Peyer's patch (tissue), 4 donors: ENCODE results near the gene PDE4D.

ENCODE experiments used
- POLR2A ChIP-seq, 2 donors: fragments of 450-650 bp; IDR thresholded peaks; one replicate each; pipeline ENCODE4 v1.5.1; 2017; ENCODE audit warnings: antibody characterized with exemption in 2 of 2, mild to moderate bottlenecking in 2 of 2, moderate library complexity in 2 of 2
- TF ChIP-seq, protein P1 (sequence below), 6 experiments: fragments of 450-650 bp in 4 of 6; fragments of 200-600 bp in 2 of 6; sonication (generic) in 1 of 6; IDR thresholded peaks; one replicate each; pipeline ENCODE4 v1.5.1; 2017 to 2019; ENCODE audit warnings: antibody characterized with exemption in 6 of 6, mild to moderate bottlenecking in 3 of 6, moderate library complexity in 1 of 6

DNA sequence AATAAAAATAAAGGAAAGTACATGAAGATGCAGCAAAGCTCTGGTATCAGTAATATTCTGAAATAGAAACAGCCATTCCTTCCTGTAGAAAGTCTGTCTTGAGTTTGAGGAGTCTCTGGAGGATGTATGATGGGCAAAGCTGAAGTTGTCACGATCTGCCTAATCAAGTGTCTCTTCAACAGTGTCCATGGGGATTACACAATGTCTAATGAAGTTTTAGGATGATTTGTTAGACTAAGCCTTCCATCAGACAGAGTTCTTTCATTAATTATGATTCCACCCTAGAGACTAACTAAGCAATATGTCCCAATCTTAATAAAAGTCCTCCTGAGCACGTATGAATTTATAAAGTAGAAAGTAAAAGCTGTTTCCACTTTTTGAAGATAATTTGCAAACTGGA, 26.9 kb downstream of the PDE4D start:
- TF ChIP-seq, protein P1, sequence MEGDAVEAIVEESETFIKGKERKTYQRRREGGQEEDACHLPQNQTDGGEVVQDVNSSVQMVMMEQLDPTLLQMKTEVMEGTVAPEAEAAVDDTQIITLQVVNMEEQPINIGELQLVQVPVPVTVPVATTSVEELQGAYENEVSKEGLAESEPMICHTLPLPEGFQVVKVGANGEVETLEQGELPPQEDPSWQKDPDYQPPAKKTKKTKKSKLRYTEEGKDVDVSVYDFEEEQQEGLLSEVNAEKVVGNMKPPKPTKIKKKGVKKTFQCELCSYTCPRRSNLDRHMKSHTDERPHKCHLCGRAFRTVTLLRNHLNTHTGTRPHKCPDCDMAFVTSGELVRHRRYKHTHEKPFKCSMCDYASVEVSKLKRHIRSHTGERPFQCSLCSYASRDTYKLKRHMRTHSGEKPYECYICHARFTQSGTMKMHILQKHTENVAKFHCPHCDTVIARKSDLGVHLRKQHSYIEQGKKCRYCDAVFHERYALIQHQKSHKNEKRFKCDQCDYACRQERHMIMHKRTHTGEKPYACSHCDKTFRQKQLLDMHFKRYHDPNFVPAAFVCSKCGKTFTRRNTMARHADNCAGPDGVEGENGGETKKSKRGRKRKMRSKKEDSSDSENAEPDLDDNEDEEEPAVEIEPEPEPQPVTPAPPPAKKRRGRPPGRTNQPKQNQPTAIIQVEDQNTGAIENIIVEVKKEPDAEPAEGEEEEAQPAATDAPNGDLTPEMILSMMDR (IDR thresholded peaks at IDR 0.05), result no peak
- TF ChIP-seq POLR2A (IDR thresholded peaks at IDR 0.05), result no peak
